Suppressor macrophage (primary cell): ENCODE data around the gene FBXO9.

ENCODE experiments used
- DNase-seq, 4 experiments: peaks; one replicate each; pipeline ENCODE4 v3.0.0-alpha.2; 2020 to 2022

FBXO9 gene

GRCh38 chr6:53139841-53140413, 74.7 kb downstream of the FBXO9 start:
- DNase-seq, result peak in 3 of 4 experiments; percentile 5 to 21 (median 5)

- DNase-seq, result no peak
Observed at GRCh38 chr6:53142810-53143209, 77.6 kb downstream of the FBXO9 start.

DNA sequence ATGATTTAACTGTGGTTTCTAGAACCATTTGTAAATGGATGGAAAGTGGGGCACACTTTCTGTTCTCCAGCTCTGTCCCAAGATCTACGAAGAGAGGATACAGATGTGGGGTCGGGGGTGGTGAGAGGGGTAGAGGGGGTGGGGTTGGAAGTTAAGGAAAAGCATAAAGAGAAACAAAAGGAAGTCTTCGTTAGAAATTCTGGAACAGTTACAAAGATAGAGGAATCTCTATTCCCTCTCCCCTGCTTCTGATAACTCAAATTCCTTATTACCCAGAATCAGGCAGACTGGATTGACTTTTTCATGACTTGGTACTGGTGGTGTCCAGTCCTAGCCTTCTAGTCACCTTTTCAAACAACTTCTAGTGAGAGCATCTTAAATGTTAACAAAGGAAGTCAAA, 78.5 kb downstream of the FBXO9 start:
- DNase-seq, result no peak

GRCh38 chr6:53144802-53145201, 79.6 kb downstream of the FBXO9 start:
- no peak for DNase-seq

DNA sequence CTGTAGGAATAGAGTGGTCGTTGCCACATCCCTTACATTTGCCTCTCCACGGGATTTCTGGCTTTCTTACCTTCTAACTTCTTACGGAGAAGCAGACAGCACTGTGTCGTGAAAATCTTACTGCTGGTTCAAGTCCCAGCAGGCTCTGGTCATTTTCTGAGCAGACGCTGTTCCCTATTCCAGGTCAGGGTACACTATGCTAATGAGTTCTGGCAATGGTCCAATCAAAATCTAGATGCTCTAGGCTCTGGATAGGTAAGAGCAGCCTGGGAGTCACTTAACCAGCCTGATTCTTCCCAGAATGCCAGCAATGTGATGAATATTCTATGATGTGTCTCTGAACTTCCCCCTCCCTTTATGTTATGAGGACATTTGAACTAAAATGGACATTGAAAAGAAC, 83.5 kb downstream of the FBXO9 start, which contains the start of gene GCM1:
TSS of gene GCM1 (minus strand) at position 158 of the 400 bp plus-strand sequence. CDS start 3,209 bp downstream, outside the sequence.
- no peak for DNase-seq
